ENCODE measurements around the gene KIAA1671.

KIAA1671 gene

DNA sequence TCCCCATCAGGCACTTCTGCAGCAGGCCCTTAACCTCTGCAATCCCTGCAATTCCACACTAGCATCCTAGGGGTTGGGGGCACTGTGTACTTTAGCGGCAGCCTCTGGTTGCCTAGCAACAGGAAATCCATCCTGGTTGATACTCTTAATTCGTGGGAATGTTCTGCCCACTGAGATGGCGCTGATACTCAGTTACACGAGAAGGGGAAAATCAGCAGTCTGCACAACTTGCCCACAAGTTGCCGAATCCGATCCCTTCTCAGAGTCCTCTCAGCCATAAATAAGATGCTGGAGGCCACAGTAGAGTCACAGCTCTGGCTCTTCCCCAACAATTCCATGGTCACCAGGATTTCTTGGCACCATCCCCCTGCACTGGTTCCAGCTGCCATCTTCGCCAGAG is 189.6 kb downstream of the KIAA1671 start:
- Histone ChIP-seq H3K4me3 (ENCODE audit: low read length, poor library complexity, severe bottlenecking) (no peak overlapping the region), H3K9me2 (replicated peaks; ENCODE audit: low read depth, low read length) (no peaks in the 10 kb centered on the region), H3K27me3 (ENCODE audit: insufficient read depth, low read length, poor library complexity, severe bottlenecking) (no peaks in the 10 kb centered on the region)

DNA sequence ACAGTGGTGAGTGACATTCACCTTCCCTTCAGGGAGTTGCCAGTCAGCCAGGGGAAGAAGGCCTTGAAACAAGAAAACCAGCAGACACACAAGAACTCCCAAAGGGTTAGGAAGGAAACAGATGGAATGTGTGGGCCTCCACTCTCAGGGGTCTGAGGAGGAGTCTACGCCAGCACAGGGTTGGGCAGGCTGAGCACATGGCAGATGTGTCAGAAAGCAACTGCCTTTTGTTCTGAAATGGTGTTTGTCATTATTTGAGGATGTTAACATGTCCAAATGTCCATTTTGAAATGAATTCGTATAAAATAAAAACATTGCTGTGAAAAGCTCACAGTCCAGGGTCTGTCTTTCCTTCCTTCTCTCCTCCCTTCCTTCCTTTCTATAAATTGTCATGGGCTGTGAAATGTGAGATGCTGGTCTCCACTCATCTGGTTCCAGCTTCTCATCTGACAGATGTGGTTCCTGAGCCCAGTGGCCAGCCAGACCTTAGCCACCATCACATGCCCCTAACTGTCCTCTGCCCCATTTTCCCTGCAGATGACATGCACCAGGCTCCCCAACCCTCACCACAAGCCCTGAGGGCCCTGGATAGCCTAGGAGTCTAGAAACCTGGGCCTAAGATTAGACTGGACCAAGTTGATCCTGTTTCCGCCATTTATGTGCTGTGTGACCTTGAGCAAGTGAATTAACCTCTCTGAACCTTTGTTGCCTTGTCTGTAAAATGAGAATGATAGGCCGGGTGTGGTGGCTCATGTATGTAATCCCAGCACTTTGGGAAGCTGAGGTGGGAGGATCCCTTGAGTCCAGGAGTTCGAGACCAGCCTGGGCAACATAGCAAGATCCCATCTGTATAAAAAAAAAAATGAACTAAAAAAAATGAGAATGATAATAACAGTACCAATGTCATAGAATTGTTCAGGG is 190.9 kb downstream of the KIAA1671 start:
- H3K9me3 ChIP-seq (ENCODE audit: insufficient read depth, low read depth, low read length) = no peaks in the 10 kb centered on the region
- H3K4me3 ChIP-seq (ENCODE audit: low read length, poor library complexity, severe bottlenecking) = no peak overlapping the region
- no peaks in the 10 kb centered on the region for H4K20me1 ChIP-seq (ENCODE audit: insufficient read depth, low read length, poor library complexity, severe bottlenecking)
- H3K4me2 ChIP-seq (ENCODE audit: low read depth, low read length, poor library complexity, severe bottlenecking) = no peak overlapping the region
- H3K36me3 ChIP-seq (ENCODE audit: insufficient read depth, low read length) = no peaks in the 10 kb centered on the region
- no peak overlapping the region for H2AFZ ChIP-seq (ENCODE audit: low read length)
- H3F3A ChIP-seq (ENCODE audit: low read depth) = no peaks in the 10 kb centered on the region
- H3K27me3 ChIP-seq (ENCODE audit: insufficient read depth, low read length, poor library complexity, severe bottlenecking) = no peaks in the 10 kb centered on the region
- H3K4me1 ChIP-seq (ENCODE audit: insufficient read depth, low read length, poor library complexity, severe bottlenecking) = no peaks in the 10 kb centered on the region
- TF ChIP-seq, protein P1, sequence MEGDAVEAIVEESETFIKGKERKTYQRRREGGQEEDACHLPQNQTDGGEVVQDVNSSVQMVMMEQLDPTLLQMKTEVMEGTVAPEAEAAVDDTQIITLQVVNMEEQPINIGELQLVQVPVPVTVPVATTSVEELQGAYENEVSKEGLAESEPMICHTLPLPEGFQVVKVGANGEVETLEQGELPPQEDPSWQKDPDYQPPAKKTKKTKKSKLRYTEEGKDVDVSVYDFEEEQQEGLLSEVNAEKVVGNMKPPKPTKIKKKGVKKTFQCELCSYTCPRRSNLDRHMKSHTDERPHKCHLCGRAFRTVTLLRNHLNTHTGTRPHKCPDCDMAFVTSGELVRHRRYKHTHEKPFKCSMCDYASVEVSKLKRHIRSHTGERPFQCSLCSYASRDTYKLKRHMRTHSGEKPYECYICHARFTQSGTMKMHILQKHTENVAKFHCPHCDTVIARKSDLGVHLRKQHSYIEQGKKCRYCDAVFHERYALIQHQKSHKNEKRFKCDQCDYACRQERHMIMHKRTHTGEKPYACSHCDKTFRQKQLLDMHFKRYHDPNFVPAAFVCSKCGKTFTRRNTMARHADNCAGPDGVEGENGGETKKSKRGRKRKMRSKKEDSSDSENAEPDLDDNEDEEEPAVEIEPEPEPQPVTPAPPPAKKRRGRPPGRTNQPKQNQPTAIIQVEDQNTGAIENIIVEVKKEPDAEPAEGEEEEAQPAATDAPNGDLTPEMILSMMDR (conservative IDR thresholded peaks at IDR 0.05; ENCODE audit: low read length) = no peak
- TF ChIP-seq EZH2phosphoT487 (IDR thresholded peaks at IDR 0.05; ENCODE audit: borderline replicate concordance) = no peak
- H3K79me2 ChIP-seq (ENCODE audit: insufficient read depth, low read length) = no peaks in the 10 kb centered on the region
- H3K9ac ChIP-seq (ENCODE audit: low read depth, low read length, poor library complexity, severe bottlenecking) = no peak overlapping the region
- H3K9me2 ChIP-seq (replicated peaks; ENCODE audit: low read depth, low read length) = no peaks in the 10 kb centered on the region

More for the DNA sequence above, 189.6 kb downstream of the KIAA1671 start:
- Histone ChIP-seq H3K4me2 (ENCODE audit: low read depth, low read length, poor library complexity, severe bottlenecking) (no peak overlapping the region), H3K9me3 (ENCODE audit: insufficient read depth, low read depth, low read length) (no peaks in the 10 kb centered on the region), H4K20me1 (ENCODE audit: insufficient read depth, low read length, poor library complexity, severe bottlenecking) (no peaks in the 10 kb centered on the region), H2AFZ (ENCODE audit: low read length) (no peak overlapping the region), H3K9ac (ENCODE audit: low read depth, low read length, poor library complexity, severe bottlenecking) (no peak overlapping the region), H3K4me1 (ENCODE audit: insufficient read depth, low read length, poor library complexity, severe bottlenecking) (no peaks in the 10 kb centered on the region), H3K36me3 (ENCODE audit: insufficient read depth, low read length) (no peaks in the 10 kb centered on the region), H3F3A (ENCODE audit: low read depth) (no peaks in the 10 kb centered on the region), H3K79me2 (ENCODE audit: insufficient read depth, low read length) (no peaks in the 10 kb centered on the region)
- TF ChIP-seq, protein P1 (conservative IDR thresholded peaks at IDR 0.05; ENCODE audit: low read length) = no peak
- TF ChIP-seq EZH2phosphoT487 (IDR thresholded peaks at IDR 0.05; ENCODE audit: borderline replicate concordance) = no peak

DNA sequence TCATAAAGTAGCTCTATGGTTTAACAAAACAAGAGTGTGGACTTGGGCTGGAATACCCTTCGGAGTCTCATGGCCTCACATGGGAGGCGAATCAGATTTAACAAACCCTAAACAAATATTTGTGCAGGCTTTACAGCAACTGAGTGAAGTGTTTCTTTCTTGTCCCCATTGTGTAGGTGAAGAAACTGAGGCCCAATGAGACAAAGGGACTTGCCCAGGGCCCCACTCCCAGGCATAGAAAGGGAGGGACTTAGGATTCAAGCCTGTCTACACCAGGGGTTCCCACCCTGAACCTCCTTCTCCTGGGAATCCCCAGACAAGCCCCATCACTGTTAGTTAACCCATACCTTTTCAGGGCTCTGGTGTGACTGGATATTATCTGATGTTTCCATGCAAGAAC is 192.0 kb downstream of the KIAA1671 start:
- Histone ChIP-seq H3K36me3 (ENCODE audit: insufficient read depth, low read length) (no peaks in the 10 kb centered on the region), H3K4me2 (ENCODE audit: low read depth, low read length, poor library complexity, severe bottlenecking) (no peak overlapping the region), H3K9me2 (replicated peaks; ENCODE audit: low read depth, low read length) (no peaks in the 10 kb centered on the region), H3K9me3 (ENCODE audit: insufficient read depth, low read depth, low read length) (no peaks in the 10 kb centered on the region), H3K9ac (ENCODE audit: low read depth, low read length, poor library complexity, severe bottlenecking) (no peak overlapping the region), H3F3A (ENCODE audit: low read depth) (no peaks in the 10 kb centered on the region), H4K20me1 (ENCODE audit: insufficient read depth, low read length, poor library complexity, severe bottlenecking) (no peaks in the 10 kb centered on the region), H2AFZ (ENCODE audit: low read length) (no peak overlapping the region), H3K4me3 (ENCODE audit: low read length, poor library complexity, severe bottlenecking) (no peak overlapping the region), H3K4me1 (ENCODE audit: insufficient read depth, low read length, poor library complexity, severe bottlenecking) (no peaks in the 10 kb centered on the region), H3K79me2 (ENCODE audit: insufficient read depth, low read length) (no peaks in the 10 kb centered on the region), H3K27me3 (ENCODE audit: insufficient read depth, low read length, poor library complexity, severe bottlenecking) (no peaks in the 10 kb centered on the region)
- no peak for TF ChIP-seq EZH2phosphoT487 (IDR thresholded peaks at IDR 0.05; ENCODE audit: borderline replicate concordance)
- TF ChIP-seq, protein P1 (conservative IDR thresholded peaks at IDR 0.05; ENCODE audit: low read length) = no peak

All from Loucy (cell line).